HepG2 (cell line): Measurements from ENCODE around the gene KBTBD13.

Experiments
- HNF4A ChIP-seq: sonication (generic); formaldehyde crosslinking; IDR thresholded peaks from 2 replicates; pipeline ENCODE4 v1.4.0; 2020; ENCODE audit warnings: missing genetic modification reagents
- NFYB ChIP-seq: sonication (generic); formaldehyde crosslinking; IDR thresholded peaks from 2 replicates; pipeline ENCODE4 v1.4.0; 2020; ENCODE audit warnings: missing genetic modification reagents
- ZFP36L2 ChIP-seq: sonication (generic); formaldehyde crosslinking; IDR thresholded peaks from 2 replicates; pipeline ENCODE4 v1.4.0; 2020; ENCODE audit warnings: missing genetic modification reagents

DNA sequence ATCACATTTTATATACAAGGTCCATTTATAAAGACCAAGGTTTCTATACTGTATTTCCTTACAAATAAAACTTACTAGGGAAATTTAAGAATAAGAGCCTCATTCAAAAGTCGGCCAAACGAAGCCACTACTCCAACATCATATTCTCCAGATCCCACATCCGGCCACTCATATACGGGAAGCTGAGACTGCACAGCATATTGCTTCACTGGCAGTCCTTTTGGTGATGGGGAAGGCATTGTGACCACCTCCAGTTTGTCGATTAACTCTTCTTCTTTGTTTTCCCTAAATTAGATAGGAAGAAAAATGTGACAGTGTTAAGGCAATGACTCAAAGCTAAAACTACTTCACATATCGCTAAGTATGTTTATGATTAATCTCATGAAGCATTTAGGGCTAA lies 49.8 kb upstream of the KBTBD13 start:
- TF ChIP-seq NFYB (CRISPR knock-in tag) (no peak), ZFP36L2 (CRISPR knock-in tag) (no peak), HNF4A (no peak)
